ENCODE data around the gene PADI4.

Gene PADI4, protein sequence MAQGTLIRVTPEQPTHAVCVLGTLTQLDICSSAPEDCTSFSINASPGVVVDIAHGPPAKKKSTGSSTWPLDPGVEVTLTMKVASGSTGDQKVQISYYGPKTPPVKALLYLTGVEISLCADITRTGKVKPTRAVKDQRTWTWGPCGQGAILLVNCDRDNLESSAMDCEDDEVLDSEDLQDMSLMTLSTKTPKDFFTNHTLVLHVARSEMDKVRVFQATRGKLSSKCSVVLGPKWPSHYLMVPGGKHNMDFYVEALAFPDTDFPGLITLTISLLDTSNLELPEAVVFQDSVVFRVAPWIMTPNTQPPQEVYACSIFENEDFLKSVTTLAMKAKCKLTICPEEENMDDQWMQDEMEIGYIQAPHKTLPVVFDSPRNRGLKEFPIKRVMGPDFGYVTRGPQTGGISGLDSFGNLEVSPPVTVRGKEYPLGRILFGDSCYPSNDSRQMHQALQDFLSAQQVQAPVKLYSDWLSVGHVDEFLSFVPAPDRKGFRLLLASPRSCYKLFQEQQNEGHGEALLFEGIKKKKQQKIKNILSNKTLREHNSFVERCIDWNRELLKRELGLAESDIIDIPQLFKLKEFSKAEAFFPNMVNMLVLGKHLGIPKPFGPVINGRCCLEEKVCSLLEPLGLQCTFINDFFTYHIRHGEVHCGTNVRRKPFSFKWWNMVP

DNA sequence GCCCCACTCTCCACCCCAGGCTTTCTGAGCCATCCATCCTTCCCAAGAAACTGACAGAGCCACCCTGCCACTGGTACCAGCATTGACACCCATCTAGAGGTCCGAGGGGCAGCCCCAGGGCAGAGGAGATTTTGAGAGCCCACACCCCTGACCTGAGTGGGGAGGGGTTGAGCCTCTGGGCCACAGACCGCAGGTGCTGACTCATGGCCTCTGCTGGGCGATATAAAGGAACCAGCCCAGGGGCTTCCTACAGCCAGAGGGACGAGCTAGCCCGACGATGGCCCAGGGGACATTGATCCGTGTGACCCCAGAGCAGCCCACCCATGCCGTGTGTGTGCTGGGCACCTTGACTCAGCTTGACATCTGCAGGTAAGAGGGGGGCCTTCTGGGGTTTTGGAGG, at the start of gene PADI4:
PADI4 (plus strand) TSS at position 252 of the 400 bp plus-strand sequence; CDS start at position 278, 26 bp downstream.
- peak; percentile 17 for DNase-seq

DNA sequence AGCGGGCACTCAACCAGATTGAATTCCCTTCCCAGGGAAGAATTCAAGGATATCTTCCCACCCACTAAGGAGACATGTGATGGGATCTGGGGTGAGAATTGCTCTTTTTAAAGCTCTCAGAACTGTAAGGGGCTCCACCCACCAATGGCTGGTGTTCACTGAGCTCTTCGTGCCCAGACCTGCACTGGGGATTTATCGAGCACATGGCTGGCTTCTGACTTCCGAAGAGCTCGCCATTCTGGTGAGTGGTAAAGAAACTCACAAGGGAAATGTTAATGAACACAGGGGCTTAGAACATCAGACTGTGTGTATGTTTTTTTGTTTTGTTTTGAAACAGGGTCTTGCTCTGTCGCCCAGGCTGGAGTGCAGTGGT, 49.3 kb upstream of the PADI4 start:
- DNase-seq: no peak

DNA sequence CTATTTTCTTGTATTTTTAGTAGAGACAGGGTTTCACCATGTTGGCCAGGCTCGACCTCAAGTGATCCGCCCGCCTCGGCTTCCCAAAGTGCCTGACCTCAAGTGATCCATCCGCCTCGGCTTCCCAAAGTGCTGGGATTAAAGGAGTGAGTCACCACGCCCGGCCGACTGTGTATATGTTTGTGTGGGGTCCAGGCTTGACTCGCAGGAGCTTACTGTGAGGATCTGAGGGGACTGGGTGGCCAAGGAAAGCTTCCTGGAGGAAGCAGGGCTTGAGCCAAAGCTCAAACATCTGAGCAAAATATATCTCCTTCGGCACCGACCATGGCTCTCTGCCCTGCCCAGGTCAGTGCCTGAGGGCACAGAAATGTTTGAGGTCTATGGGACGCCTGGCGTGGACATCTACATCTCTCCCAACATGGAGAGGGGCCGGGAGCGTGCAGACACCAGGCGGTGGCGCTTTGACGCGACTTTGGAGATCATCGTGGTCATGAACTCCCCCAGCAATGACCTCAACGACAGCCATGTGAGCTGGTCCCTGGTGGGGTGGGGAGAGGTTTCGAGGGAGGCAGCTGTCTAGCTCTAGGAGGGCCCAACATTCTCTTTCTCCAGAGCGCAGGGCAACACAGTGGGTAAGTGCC, 48.6 kb upstream of the PADI4 start:
- DNase-seq: no peak

DNA sequence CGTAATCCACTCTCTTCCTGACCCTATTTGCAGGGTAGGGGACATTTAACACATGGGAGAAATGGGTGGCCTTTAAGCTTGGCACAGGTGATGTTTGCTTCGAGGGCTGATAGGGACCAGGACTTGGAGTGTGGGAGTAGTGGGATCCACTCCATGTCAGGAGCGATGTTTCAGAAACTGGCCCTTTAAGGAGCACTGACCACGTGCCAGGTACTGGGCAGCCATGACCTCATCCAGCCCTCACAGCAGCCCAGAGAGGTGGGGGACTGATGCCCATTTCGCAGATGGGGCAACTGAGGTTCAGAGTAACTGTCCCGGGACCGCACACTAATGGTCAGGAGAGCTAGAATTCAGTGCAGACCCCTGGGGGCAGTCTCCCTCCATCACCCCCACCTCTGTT, 47.7 kb upstream of the PADI4 start:
- DNase-seq: no peak

DNA sequence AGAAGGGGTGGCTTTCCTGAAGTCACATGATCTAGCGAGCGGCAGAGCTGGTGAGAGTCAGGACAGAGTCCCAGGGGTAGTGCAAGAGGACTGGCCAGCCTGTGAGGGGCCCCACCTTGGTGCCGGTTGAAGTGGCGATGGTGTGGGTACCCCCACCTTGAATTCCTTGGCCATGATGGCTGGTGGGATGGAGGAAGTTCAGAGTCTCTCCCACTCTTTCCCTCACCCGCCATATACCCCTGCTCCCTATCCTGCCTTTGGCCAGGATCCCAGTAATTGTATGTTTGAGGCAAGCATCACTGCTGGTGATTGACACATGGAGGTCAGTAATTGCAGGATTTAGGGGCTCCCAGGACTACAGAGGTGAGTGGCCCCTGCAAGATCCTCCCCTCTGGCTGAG, 47.3 kb upstream of the PADI4 start:
- no peak for DNase-seq

DNA sequence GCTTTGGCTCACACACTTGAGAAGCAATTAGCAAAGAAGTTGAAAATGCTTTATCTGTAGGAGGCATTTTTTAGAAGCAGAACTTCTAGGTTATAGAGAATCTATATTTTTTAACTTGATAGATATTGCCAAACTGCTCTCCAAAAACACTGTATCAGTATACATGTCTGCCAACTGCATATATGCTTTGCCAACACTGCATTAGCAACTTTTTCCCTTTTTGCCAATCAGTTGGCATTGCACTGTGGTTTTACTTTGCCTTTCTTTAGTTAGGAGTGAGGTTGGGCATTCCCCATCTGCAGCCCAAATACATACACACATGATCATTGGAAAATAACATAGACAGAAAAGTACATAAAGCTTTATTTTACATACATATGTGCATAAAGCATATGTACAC, 44.1 kb upstream of the PADI4 start:
- no peak for DNase-seq

DNA sequence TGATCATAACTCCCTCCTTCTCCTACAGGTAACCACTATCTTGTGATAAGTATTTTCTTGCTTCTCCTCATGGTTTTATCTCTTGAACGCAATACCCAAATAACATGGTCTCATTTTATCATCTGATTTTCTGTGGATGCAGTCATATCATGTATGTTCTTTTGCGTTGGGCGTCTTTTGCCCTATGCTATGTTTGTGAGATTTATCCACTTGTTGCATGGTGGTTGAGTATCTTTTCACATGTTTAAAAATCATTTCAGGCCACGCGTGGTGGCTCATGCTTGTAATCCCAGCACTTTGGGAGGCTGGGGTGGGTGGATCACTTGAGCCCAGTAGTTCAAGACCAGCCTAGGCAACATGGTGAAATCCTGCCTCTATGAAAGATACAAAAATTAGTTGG, 43.5 kb upstream of the PADI4 start:
- DNase-seq: no peak

DNA sequence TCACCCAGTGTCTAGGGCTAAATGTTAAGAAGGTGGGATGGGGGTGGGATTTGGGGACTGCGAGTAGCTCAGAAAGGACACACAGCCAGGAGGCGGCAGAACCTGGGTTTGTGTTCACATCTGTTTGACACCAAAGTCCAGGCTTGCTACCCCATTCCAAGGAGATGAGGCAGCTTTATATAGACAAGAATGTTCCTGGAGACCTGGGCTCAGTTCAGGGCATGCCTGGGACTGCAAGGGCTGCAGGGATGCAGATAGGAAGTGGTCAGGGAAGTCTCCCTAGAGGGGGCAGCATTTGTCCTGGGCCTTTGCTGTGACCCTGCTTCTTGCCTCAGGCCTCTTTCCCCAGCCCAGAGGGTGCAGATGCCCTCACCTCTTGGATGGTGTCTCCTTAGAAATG, 42.8 kb upstream of the PADI4 start:
- no peak for DNase-seq

DNA sequence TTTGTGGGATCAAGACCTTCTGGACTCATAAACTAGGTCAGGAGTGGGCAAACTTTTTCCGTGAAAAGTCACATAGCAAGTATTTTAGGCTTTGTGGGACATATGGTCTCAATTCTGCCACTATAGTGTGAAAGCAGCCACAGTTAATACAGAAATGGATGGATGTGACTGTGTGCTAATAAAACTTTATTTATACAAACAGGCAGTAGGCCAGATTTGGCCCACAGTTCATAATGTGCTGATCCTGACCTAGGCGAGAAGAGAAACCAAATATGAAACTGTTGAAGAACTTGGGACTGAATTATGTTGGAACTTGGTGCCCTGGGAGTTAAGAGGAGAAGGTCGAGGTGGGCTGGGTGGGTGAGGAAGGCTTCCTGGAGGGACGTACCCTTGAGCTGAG, 42.0 kb upstream of the PADI4 start:
- DNase-seq: no peak

DNA sequence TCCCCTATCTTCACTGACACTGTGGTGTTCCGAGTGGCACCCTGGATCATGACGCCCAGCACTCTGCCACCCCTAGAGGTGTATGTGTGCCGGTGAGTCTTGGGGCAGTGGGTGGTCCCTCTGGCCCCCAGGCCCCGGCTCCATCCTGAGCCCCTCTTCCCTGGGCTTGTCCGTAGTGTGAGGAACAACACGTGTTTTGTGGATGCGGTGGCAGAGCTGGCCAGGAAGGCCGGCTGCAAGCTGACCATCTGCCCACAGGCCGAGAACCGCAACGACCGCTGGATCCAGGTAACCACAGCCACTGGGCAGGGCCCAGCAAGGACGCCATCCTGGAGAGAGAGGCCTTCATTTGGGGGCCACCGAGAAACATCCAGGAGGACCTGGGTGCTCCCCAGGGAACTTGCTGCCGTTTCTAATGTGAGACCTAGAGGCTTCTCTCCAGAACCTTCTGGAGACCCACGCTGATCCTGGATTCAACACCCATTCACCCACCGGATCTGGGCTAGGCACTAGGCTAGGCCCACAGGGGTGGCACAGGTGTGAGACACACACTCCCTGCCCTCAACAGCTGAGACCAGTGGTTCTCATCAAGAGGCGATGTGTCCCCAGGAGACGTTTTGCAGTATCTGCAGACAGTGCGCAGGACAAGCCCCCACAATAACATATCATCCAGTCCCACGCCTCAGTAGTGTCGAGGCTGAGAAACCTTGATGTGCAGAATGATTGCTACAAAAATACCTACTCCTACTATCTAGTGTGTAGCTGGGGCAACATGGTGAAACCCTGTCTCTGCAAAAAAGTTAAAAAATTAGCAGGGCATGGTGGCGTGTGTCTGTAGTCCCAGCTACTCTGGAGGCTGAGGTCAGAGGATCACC, 36.9 kb upstream of the PADI4 start:
- DNase-seq: no peak

DNA sequence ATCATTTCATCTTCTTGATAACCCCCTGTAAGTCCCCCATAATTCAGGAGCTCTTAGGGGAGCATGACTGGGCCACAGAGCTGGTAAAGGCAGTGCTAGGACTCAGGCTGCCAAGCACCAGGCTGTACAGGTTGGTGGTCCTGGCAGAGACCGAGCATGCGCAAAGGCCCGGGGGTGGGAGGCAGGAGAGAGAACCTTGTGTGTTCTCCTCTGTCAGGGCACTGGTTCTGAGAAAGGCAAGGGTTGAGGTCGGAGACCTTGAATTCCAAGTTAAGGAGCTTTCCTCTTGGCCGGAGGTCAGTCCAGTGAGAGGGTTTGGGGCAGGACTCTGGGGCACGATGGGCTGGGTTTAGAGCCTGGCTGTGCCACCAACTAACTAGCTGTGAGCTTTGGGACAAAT, 35.9 kb upstream of the PADI4 start:
- DNase-seq: no peak

DNA sequence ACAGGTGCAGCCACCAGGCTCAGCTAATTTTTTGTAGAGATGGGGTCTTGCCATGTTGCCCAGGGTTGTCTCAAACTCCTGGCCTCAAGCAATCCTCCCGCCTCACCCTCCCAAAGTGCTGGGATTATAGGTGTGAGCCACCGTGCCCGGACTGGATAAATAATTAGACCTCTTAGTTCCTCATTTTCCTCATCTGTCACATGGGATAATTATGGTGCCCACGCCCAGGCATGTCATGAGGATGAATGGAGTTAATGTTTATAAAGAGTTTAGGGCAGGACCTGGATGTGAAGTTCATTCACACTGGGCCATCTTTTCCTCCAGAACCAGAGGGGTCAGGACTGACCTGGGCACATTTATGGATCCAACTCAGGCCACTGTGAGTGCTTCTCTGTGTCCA, 35.4 kb upstream of the PADI4 start:
- no peak for DNase-seq

DNA sequence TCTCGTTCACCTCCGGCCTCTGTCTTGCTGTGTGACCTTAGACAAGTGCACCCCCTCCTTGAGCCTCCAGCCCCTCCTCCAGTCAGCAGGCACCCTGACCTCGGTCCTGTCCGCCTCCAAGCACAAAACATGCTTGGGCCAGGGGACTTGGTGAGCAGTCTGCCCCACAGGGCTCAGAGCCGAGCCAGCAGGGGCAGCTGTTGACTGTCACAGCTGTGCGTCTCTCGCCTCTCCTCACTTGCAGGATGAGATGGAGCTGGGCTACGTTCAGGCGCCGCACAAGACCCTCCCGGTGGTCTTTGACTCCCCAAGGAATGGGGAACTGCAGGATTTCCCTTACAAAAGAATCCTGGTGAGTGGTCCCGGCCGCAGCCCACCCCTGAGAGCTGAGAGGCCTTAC, 34.9 kb upstream of the PADI4 start:
- no peak for DNase-seq

DNA sequence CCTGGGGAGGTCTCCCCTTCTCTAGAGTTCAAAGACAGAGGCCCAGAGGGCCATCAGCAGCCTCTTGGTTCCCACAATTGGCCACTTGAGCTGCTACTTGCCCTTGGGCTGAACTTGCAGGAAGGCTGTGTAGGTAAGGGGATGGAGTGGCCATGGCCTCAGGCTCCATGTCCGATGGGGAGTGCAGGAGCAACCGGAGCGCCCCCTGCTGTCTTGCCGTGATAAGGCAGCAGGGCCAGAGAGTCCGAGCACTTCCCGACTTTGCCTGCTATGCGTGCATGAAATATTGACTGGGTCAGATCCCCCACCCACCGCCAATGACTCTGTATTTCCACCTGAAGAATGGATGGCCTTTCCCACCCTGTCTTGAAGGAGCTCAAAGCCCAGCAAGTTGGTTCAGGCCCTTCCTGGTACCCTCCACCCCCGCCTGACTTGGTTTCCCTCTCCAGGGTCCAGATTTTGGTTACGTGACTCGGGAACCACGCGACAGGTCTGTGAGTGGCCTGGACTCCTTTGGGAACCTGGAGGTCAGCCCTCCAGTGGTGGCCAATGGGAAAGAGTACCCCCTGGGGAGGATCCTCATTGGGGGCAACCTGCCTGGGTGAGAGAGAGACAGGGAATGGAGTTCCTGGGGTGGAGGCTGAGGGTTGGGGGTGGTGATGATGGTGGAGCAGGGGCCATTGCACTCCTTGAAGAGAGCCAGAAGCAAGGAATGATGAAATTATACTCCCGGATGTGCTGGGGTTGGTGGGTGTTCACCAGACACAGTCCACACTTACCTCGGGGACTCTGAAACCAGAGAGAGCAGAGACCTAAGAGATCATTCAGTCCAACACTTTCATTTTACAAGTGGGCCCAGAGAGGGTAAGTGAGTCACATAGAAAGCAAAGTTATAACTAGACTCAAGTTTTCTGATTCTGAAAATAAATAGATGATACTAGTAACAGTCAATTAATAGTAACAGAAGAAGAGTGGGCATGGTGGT, 33.5 kb upstream of the PADI4 start:
- peak; percentile 62 for DNase-seq

DNA sequence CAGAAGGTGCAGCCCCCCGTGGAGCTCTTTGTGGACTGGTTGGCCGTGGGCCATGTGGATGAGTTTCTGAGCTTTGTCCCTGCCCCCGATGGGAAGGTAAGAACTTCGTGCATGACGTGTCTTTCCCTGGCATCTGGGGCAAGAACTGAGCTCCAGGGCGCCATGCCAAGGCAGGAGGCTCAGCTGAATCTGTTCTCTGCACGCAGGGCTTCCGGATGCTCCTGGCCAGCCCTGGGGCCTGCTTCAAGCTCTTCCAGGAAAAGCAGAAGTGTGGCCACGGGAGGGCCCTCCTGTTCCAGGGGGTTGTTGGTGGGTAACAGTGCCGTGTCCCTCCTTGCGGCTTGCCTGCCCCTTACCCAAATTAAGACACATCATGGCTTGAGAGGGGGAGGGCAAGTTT, 31.4 kb upstream of the PADI4 start:
- peak; percentile 28 for DNase-seq

DNA sequence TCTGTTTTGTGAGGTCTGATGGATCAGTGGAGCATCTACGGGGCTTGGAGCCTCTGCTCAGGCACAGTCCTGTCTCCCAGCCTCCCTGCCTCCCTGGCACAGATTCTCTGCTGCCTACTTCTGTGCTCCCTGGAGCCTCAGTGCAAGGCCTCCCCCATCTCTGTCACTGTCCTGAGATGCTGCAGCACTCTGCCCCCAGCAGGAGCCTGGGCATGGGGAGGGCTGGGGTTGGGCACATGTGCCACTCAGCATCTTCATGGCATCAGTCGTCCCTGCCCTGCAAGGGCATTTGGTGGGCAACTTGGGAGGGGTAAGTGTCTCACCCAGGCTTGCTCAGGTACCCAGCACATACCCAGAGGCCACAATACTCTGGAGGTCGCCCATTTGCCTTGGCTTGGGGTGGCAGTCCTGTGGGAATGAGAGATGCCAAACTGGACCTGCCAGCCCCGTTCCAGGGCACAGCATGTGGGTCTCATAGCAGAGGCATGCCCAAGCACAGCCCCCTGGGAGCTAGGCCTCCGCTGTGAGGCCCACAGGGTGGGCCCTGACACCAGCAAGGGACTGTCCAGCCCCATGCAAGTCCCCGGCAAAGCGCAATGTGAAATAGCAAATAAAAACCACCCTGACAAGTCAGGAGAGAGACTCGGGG, 30.4 kb upstream of the PADI4 start:
- DNase-seq: no peak

DNA sequence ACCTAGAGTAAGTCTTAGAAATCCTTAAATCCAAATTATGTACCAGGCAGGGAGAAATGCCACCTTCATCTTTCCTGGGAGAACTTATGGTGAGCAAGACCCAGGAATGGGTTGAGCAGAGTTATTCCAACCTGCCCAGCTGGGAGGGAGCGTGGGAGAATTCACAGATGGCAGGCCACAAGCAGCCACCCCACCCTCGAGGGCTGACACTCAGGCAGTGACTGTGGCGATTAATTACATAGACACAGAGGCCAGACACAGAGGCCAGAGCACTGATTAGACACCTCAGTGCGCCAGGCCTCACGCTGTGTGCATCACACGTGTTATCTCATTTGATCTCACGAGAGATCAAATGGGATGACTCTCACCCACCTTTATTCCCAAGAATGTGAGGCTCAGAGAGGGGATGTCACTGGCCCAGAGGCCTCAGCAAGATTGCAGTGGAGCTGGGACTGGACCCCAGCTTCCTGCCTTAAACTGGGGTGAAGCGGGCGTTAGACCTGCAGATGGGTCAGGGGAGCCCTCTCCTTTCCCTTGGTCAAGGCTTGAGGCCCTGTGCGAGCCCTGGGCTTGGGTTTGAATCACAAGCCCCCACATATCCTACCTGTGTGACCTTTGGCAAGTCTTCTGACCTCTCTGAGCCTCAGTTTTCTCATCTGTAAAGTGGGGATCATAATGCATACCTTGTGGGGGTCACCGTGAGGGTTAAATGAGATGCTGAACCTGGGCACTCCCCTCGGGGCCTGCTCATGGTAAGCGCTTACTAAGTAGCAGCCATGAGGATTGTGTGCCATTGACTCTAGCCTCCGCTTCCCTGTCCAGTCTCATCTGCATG, 28.8 kb upstream of the PADI4 start:
- DNase-seq: no peak

DNA sequence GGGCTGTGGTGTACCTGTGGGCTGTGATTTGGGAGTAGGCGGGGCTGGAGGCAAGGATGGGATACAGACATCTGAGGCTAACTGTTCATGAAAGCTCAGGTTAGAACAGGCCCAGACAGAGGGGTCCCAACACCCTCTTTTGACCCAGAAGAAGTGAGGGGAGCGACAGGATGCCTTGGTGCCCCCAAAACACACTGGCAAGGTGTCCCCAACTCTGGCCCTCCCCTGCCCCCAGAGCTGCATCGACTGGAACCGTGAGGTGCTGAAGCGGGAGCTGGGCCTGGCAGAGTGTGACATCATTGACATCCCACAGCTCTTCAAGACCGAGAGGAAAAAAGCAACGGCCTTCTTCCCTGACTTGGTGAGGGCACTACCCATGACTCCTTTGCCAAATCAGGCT, 27.6 kb upstream of the PADI4 start:
- DNase-seq: no peak

DNA sequence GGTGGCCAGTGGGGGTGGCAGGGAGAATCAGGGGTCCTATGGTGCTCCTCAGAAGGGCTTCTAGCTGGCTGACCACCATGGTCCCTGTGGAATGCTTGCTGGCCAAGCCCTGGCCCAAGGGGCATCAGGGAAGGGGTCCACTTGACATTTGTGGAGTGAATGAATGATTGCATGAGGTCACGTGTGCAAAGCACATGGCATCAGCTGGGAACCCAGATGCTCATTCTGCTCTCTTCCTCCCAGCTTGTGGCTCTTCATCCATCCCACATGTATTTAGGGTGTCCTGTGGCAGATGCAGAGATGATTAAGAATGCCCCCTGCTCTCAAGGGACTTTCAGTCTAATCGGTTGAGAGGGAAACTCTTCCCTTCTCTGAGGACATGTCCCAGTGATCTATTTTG, 27.1 kb upstream of the PADI4 start:
- DNase-seq: no peak

DNA sequence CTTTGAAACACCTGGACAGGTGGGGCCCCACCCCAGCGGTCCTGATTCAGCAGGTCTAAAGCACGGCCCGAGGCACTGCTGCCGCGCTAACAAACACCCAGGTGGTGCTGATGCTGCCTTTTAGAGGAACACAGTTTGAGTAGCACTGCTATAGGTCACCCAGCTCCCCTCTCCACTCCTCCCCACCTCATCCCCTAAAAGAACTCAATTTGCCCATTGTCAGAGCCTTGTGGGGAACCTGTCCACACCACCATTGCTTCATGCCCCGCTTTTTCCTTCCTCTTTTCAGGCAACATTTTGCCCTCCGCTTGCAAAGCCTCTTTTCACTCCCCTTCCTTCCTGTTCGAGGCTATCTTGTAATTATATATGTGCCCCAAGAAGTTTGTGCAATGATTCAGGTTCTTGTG, 26.2 kb upstream of the PADI4 start:
- DNase-seq: peak; percentile 57
